H9 (cell line): ENCODE measurements around the gene HSPA12A. TPM values are rescaled to one million over a fixed set of nuclear protein-coding genes. Genes with fewer than 3 reads are reported as not detected.

Source experiments
- DNase-seq: peaks from one replicate; pipeline ENCODE4 v3.0.0-alpha.2; 2017
- H2AFZ ChIP-seq: one replicate; pipeline ENCODE4 v1.6.1; 2013; ENCODE audit warnings: mild to moderate bottlenecking, low read length, control low read depth, moderate library complexity
- H2AK5ac ChIP-seq: 2 replicates; pipeline ENCODE4 v1.6.1; 2013; ENCODE audit warnings: low read length, control low read depth, mixed read lengths; ENCODE audit not compliant: insufficient read length
- H2BK120ac ChIP-seq: one replicate; pipeline ENCODE4 v1.6.1; 2013; ENCODE audit warnings: low read depth, mild to moderate bottlenecking, low read length, control low read depth, inconsistent platforms; ENCODE audit not compliant: poor library complexity, severe bottlenecking
- H2BK12ac ChIP-seq: 2 replicates; pipeline ENCODE4 v1.6.1; 2013; ENCODE audit warnings: low read length, control low read depth, mixed read lengths, low read depth; ENCODE audit not compliant: insufficient read length
- H2BK15ac ChIP-seq: 2 replicates; pipeline ENCODE4 v1.6.1; 2013; ENCODE audit warnings: low read depth, low read length, control low read depth
- H2BK20ac ChIP-seq: one replicate; pipeline ENCODE4 v1.6.1; 2013; ENCODE audit warnings: low read depth, mild to moderate bottlenecking, low read length, control low read depth, inconsistent platforms; ENCODE audit not compliant: poor library complexity, severe bottlenecking
- H2BK5ac ChIP-seq: 2 replicates; pipeline ENCODE4 v1.6.1; 2013; ENCODE audit warnings: low read length, control low read depth, mixed read lengths; ENCODE audit not compliant: insufficient read length
- H3K14ac ChIP-seq: 2 replicates; pipeline ENCODE4 v1.6.1; 2013; ENCODE audit warnings: low read length, control low read depth; ENCODE audit not compliant: insufficient read depth
- H3K18ac ChIP-seq: 2 replicates; pipeline ENCODE4 v1.6.1; 2013; ENCODE audit warnings: low read depth, mild to moderate bottlenecking, mixed read lengths, low read length, control low read depth; ENCODE audit not compliant: insufficient read length
- H3K23ac ChIP-seq: 2 replicates; pipeline ENCODE4 v1.6.1; 2013; ENCODE audit warnings: low read length, control low read depth, mixed read lengths, low read depth; ENCODE audit not compliant: insufficient read length
- H3K23me2 ChIP-seq: 2 replicates; pipeline ENCODE4 v1.6.1; 2013; ENCODE audit warnings: low read depth, mild to moderate bottlenecking, mixed read lengths, low read length, control low read depth; ENCODE audit not compliant: insufficient read length, poor library complexity, severe bottlenecking
- H3K27ac ChIP-seq: 2 replicates; pipeline ENCODE4 v1.5.1; 2013; ENCODE audit warnings: low read length, control low read depth, mixed read lengths, low read depth; ENCODE audit not compliant: insufficient read length
- H3K27me3 ChIP-seq: 2 replicates; pipeline ENCODE4 v1.6.1; 2013; ENCODE audit warnings: low read length, control low read depth, inconsistent platforms; ENCODE audit not compliant: insufficient read depth
- H3K4ac ChIP-seq: 2 replicates; pipeline ENCODE4 v1.6.1; 2013; ENCODE audit warnings: low read depth, mild to moderate bottlenecking, control low read depth, inconsistent platforms, low read length, moderate library complexity
- H3K4me1 ChIP-seq: 2 replicates; pipeline ENCODE4 v1.6.1; 2013; ENCODE audit warnings: low read length, control low read depth, inconsistent platforms; ENCODE audit not compliant: insufficient read depth
- H3K4me2 ChIP-seq: 2 replicates; pipeline ENCODE4 v1.6.1; 2013; ENCODE audit warnings: low read length, control low read depth, mixed read lengths; ENCODE audit not compliant: insufficient read length, insufficient read depth
- H3K56ac ChIP-seq: 2 replicates; pipeline ENCODE4 v1.6.1; 2013; ENCODE audit warnings: low read depth, mild to moderate bottlenecking, mixed read lengths, low read length, control low read depth; ENCODE audit not compliant: insufficient read length
- H3K79me1 ChIP-seq: 2 replicates; pipeline ENCODE4 v1.6.1; 2013; ENCODE audit warnings: low read depth, mild to moderate bottlenecking, moderate library complexity, low read length, control low read depth, inconsistent platforms; ENCODE audit not compliant: insufficient read depth, poor library complexity, severe bottlenecking
- H3K79me2 ChIP-seq: 2 replicates; pipeline ENCODE4 v1.6.1; 2013; ENCODE audit warnings: low read length, control low read depth, inconsistent platforms; ENCODE audit not compliant: insufficient read depth
- H3K9ac ChIP-seq: 2 replicates; pipeline ENCODE4 v1.6.1; 2013; ENCODE audit warnings: low read length, control low read depth, mixed read lengths; ENCODE audit not compliant: insufficient read length; ENCODE audit errors: extremely low read depth
- H3K9me3 ChIP-seq: one replicate; pipeline ENCODE4 v1.6.1; 2013; ENCODE audit warnings: low read depth, low read length, inconsistent platforms; ENCODE audit not compliant: control insufficient read depth
- H3T11ph ChIP-seq: one replicate; pipeline ENCODE4 v1.6.1; 2013; ENCODE audit warnings: mild to moderate bottlenecking, low read length, control low read depth, inconsistent platforms
- H4K20me1 ChIP-seq: one replicate; pipeline ENCODE4 v1.6.1; 2013; ENCODE audit not compliant: control insufficient read depth, insufficient read length, insufficient read depth
- H4K5ac ChIP-seq: 2 replicates; pipeline ENCODE4 v1.6.1; 2013; ENCODE audit warnings: low read depth, mild to moderate bottlenecking, mixed read lengths, low read length, control low read depth; ENCODE audit not compliant: insufficient read length
- H4K8ac ChIP-seq: replicated peaks from 2 replicates; pipeline ENCODE4 v1.6.1; 2013; ENCODE audit warnings: low read length, control low read depth, mixed read lengths, low read depth; ENCODE audit not compliant: insufficient read length
- H4K91ac ChIP-seq: 2 replicates; pipeline ENCODE4 v1.6.1; 2013; ENCODE audit warnings: low read depth, mild to moderate bottlenecking, moderate library complexity, mixed read lengths, low read length, control low read depth; ENCODE audit not compliant: insufficient read length
- H3K27ac Mint-ChIP-seq, 3 experiments: 2 replicates in 2 of 3; 3 replicates in 1 of 3; pipeline ENCODE4 v1.8.0; 2020 to 2021; ENCODE audit warnings: mixed read lengths in 3 of 3, mild to moderate bottlenecking in 1 of 3, moderate library complexity in 1 of 3
- H3K27me3 Mint-ChIP-seq: 2 replicates; pipeline ENCODE4 v1.8.0; 2021; ENCODE audit warnings: low read depth, mild to moderate bottlenecking, moderate library complexity, mixed read lengths
- H3K36me3 Mint-ChIP-seq, 3 experiments: 2 replicates in 2 of 3; 3 replicates in 1 of 3; pipeline ENCODE4 v1.8.0; 2020 to 2021; ENCODE audit warnings: low read depth in 3 of 3, mixed read lengths in 3 of 3; ENCODE audit not compliant: insufficient read depth in 1 of 3
- H3K4me1 Mint-ChIP-seq, 2 experiments: 2 replicates each; pipeline ENCODE4 v1.8.0; 2020; ENCODE audit warnings: mixed read lengths in 2 of 2
- H3K4me3 Mint-ChIP-seq, 2 experiments: 2 replicates in 1 of 2; 3 replicates in 1 of 2; pipeline ENCODE4 v1.8.0; 2020 to 2021; ENCODE audit warnings: mild to moderate bottlenecking in 2 of 2, mixed read lengths in 2 of 2, moderate library complexity in 1 of 2
- H3K9me3 Mint-ChIP-seq, 2 experiments: 2 replicates in 1 of 2; 3 replicates in 1 of 2; pipeline ENCODE4 v1.8.0; 2020; ENCODE audit warnings: mild to moderate bottlenecking in 2 of 2, mixed read lengths in 2 of 2, moderate library complexity in 1 of 2
- WGBS: extraction: QIAGEN DNeasy Blood & Tissue Kit; methylation state at CpG from one replicate; pipeline ENCODE4 v1.1.7; 2013; ENCODE audit warnings: missing lambda C conversion rate, low lambda C conversion rate, mixed read lengths; ENCODE audit not compliant: insufficient read length; ENCODE audit errors: extremely low coverage; 5-methylcytosine and 5-hydroxymethylcytosine counted together
- total RNA-seq: library from RNA; stranded (reverse); gene quantifications from 2 replicates; pipeline ENCODE4 v1.2.1, GENCODE V29; 2021
- TF ChIP-seq, protein P1 (sequence below): fragments of 200-600 bp; sonication (generic); conservative IDR thresholded peaks from 3 replicates; pipeline ENCODE4 v1.8.0; 2021; ENCODE audit warnings: antibody characterized with exemption, mild to moderate bottlenecking

HSPA12A gene
- total RNA-seq, 1 experiment from 2014 or later: 3.2 TPM

DNA sequence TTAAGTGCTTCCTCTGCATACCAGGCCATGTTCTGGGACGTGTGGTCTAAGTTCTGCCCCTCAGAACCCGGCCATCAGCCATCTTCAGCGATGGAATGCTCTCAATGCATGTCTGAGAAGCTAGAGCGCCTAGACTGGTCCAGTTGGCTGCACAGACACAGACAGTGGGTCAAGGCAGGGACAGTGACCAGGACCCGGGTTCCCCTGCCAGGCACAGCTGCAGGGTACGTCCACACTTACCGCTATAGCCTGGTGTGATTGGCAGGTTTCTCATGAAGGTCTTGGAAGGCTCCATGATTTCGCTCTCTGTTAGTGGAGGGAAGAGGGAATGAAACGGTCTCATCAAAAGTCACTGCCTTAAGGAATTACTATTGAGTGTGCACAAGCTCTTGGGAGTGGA, 74.3 kb downstream of the HSPA12A start:
- H3K79me2 ChIP-seq: 0 out of 2 replicates have a peak, but pooled peaks cover 2% of the 10 kb centered on the region
- no peak overlapping the region for H3K23ac ChIP-seq
- no peaks in the 10 kb centered on the region for H4K20me1 ChIP-seq
- no peak overlapping the region for H4K91ac ChIP-seq
- H3K18ac ChIP-seq: no peak overlapping the region
- H2BK20ac ChIP-seq: no peak overlapping the region
- peaks cover 23 to 29% of the 10 kb centered on the region in 2 experiments for H3K4me1 Mint-ChIP-seq
- peaks cover 7% of the 10 kb centered on the region; the same call in 1 of the 2 replicates for H3K4me1 ChIP-seq
- H3K9ac ChIP-seq: no peak overlapping the region
- peaks cover 11 to 44% (median 38%) of the 10 kb centered on the region in 3 experiments; a peak in 6 of 7 replicates for H3K36me3 Mint-ChIP-seq
- H2AK5ac ChIP-seq: no peak overlapping the region
- H3K9me3 ChIP-seq: no peaks in the 10 kb centered on the region
- no peak overlapping the region for H4K8ac ChIP-seq
- peak overlapping the region in 1 of 2 experiments; percentile 40; a peak in 1 of 5 replicates for H3K4me3 Mint-ChIP-seq
- no peak overlapping the region for H2AFZ ChIP-seq
- no CpG with 5 or more reads among the region's 9 CpGs for WGBS
- no peak overlapping the region for H4K5ac ChIP-seq
- no peak overlapping the region for H3K27ac Mint-ChIP-seq
- no peak overlapping the region for H3K4ac ChIP-seq
- TF ChIP-seq, protein P1, sequence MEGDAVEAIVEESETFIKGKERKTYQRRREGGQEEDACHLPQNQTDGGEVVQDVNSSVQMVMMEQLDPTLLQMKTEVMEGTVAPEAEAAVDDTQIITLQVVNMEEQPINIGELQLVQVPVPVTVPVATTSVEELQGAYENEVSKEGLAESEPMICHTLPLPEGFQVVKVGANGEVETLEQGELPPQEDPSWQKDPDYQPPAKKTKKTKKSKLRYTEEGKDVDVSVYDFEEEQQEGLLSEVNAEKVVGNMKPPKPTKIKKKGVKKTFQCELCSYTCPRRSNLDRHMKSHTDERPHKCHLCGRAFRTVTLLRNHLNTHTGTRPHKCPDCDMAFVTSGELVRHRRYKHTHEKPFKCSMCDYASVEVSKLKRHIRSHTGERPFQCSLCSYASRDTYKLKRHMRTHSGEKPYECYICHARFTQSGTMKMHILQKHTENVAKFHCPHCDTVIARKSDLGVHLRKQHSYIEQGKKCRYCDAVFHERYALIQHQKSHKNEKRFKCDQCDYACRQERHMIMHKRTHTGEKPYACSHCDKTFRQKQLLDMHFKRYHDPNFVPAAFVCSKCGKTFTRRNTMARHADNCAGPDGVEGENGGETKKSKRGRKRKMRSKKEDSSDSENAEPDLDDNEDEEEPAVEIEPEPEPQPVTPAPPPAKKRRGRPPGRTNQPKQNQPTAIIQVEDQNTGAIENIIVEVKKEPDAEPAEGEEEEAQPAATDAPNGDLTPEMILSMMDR: no peak
- no peak overlapping the region for H3T11ph ChIP-seq
- H3K9me3 Mint-ChIP-seq: no peaks in the 10 kb centered on the region
- peaks cover 8% of the 10 kb centered on the region for H3K23me2 ChIP-seq
- no peak overlapping the region for H2BK12ac ChIP-seq
- H3K27me3 Mint-ChIP-seq: no peaks in the 10 kb centered on the region
- H3K27me3 ChIP-seq: no peaks in the 10 kb centered on the region
- H3K79me1 ChIP-seq: no peaks in the 10 kb centered on the region
- H2BK5ac ChIP-seq: no peak overlapping the region
- H3K14ac ChIP-seq: no peak overlapping the region
- no peak for DNase-seq
- no peak overlapping the region for H3K4me2 ChIP-seq
- H3K27ac ChIP-seq: no peak overlapping the region
- no peak overlapping the region for H2BK120ac ChIP-seq
- no peak overlapping the region for H3K56ac ChIP-seq
- no peak overlapping the region for H2BK15ac ChIP-seq
